SK-N-SH treated with all-trans-retinoic acid at 6 μM for 48 hours (cell line): Measurements from ENCODE around the gene VTA1.

Experiments used
- ATAC-seq: fragments of 200-7000 bp; cut with Tn5 transposase; 3 replicates; pipeline ENCODE4 v1.9.1; 2020; ENCODE audit warnings: mild to moderate bottlenecking, moderate library complexity
- ARNTL ChIP-seq: fragments of 450-650 bp; formaldehyde crosslinking; IDR thresholded peaks from 2 replicates; pipeline ENCODE4 v1.5.0; 2020; ENCODE audit warnings: low read depth, mild to moderate bottlenecking, moderate library complexity, borderline replicate concordance
- BACH2 ChIP-seq: fragments of 250-450 bp; sonication (Bioruptor Pico); IDR thresholded peaks from 2 replicates; pipeline ENCODE4 v1.9.0; 2021; ENCODE audit warnings: mild to moderate bottlenecking, borderline replicate concordance
- CSDC2 ChIP-seq: fragments of 250-450 bp; sonication (Bioruptor Pico); IDR thresholded peaks from 2 replicates; pipeline ENCODE4 v1.5.0; 2020; ENCODE audit warnings: mild to moderate bottlenecking, moderate library complexity
- CSRNP3 ChIP-seq: fragments of 250-450 bp; sonication (Bioruptor Pico); IDR thresholded peaks from 2 replicates; pipeline ENCODE4 v1.5.1; 2021; ENCODE audit warnings: mild to moderate bottlenecking, moderate library complexity
- ESRRG ChIP-seq: fragments of 250-450 bp; sonication (Bioruptor Pico); IDR thresholded peaks from 2 replicates; pipeline ENCODE4 v1.6.1; 2021; ENCODE audit warnings: mild to moderate bottlenecking
- GLIS3 ChIP-seq: fragments of 250-450 bp; sonication (Bioruptor Pico); IDR thresholded peaks from 2 replicates; pipeline ENCODE4 v1.5.0; 2020; ENCODE audit warnings: mild to moderate bottlenecking, moderate library complexity
- ISL1 ChIP-seq: fragments of 250-450 bp; sonication (Bioruptor Pico); IDR thresholded peaks from 2 replicates; pipeline ENCODE4 v2.1.2; 2022; ENCODE audit warnings: mild to moderate bottlenecking, moderate library complexity
- OSR1 ChIP-seq: fragments of 250-450 bp; sonication (Bioruptor Pico); IDR thresholded peaks from 2 replicates; pipeline ENCODE4 v1.8.0; 2022; ENCODE audit warnings: moderate library complexity, mild to moderate bottlenecking, inconsistent platforms
- PPARA ChIP-seq: fragments of 250-450 bp; sonication (Bioruptor Pico); IDR thresholded peaks from 2 replicates; pipeline ENCODE4 v1.5.0; 2020; ENCODE audit warnings: mild to moderate bottlenecking, borderline replicate concordance
- RARB ChIP-seq: fragments of 250-450 bp; sonication (Bioruptor Pico); IDR thresholded peaks from 2 replicates; pipeline ENCODE4 v1.8.0; 2021; ENCODE audit warnings: mild to moderate bottlenecking, moderate library complexity
- SNAI2 ChIP-seq: fragments of 250-450 bp; sonication (Bioruptor Pico); IDR thresholded peaks from 2 replicates; pipeline ENCODE4 v1.5.0; 2020; ENCODE audit warnings: mild to moderate bottlenecking, moderate library complexity
- TCF4 ChIP-seq: fragments of 250-450 bp; sonication (Bioruptor Pico); IDR thresholded peaks from 2 replicates; pipeline ENCODE4 v1.8.0; 2021; ENCODE audit warnings: mild to moderate bottlenecking, moderate library complexity, borderline replicate concordance
- TOX ChIP-seq: fragments of 250-450 bp; sonication (Bioruptor Pico); IDR thresholded peaks from 2 replicates; pipeline ENCODE4 v1.8.0; 2021; ENCODE audit warnings: mild to moderate bottlenecking, moderate library complexity, borderline replicate concordance
- ZC3H10 ChIP-seq: fragments of 250-450 bp; sonication (Bioruptor Pico); IDR thresholded peaks from 2 replicates; pipeline ENCODE4 v1.5.1; 2021; ENCODE audit warnings: mild to moderate bottlenecking, moderate library complexity
- ZFP3 ChIP-seq: fragments of 250-450 bp; sonication (Bioruptor Pico); IDR thresholded peaks from 2 replicates; pipeline ENCODE4 v1.5.0; 2020; ENCODE audit warnings: mild to moderate bottlenecking, moderate library complexity
- ZFP30 ChIP-seq: fragments of 450-650 bp; formaldehyde crosslinking; IDR thresholded peaks from 2 replicates; pipeline ENCODE4 v1.5.0; 2022; ENCODE audit warnings: mild to moderate bottlenecking, moderate library complexity
- ZNF565 ChIP-seq: fragments of 450-650 bp; formaldehyde crosslinking; conservative IDR thresholded peaks from 2 replicates; pipeline ENCODE4 v1.5.0; 2020; ENCODE audit warnings: low read depth, mild to moderate bottlenecking, moderate library complexity
- ZNF70 ChIP-seq: fragments of 450-650 bp; formaldehyde crosslinking; IDR thresholded peaks from 2 replicates; pipeline ENCODE4 v1.5.0; 2020; ENCODE audit warnings: mild to moderate bottlenecking, moderate library complexity
- ZNF8 ChIP-seq: fragments of 450-650 bp; formaldehyde crosslinking; IDR thresholded peaks from 2 replicates; pipeline ENCODE4 v1.5.0; 2020; ENCODE audit warnings: mild to moderate bottlenecking, moderate library complexity
- TF ChIP-seq, protein P1 (sequence below): fragments of 250-450 bp; sonication (Bioruptor Pico); IDR thresholded peaks from 2 replicates; pipeline ENCODE4 v1.8.0; 2021; ENCODE audit warnings: low read depth, mild to moderate bottlenecking, moderate library complexity, borderline replicate concordance
- TF ChIP-seq, protein P2 (sequence below): fragments of 250-450 bp; sonication (Bioruptor Pico); IDR thresholded peaks from 2 replicates; pipeline ENCODE4 v1.8.0; 2020; ENCODE audit warnings: mild to moderate bottlenecking, moderate library complexity, borderline replicate concordance
- TF ChIP-seq, protein P3 (sequence below): fragments of 250-450 bp; sonication (Bioruptor Pico); IDR thresholded peaks from 2 replicates; pipeline ENCODE4 v1.5.1; 2020; ENCODE audit warnings: low read depth, mild to moderate bottlenecking, moderate library complexity

VTA1 gene

GRCh38 chr6:142165227-142165626 lies 18.2 kb downstream of the VTA1 start (continued):
- TF ChIP-seq, protein P1, sequence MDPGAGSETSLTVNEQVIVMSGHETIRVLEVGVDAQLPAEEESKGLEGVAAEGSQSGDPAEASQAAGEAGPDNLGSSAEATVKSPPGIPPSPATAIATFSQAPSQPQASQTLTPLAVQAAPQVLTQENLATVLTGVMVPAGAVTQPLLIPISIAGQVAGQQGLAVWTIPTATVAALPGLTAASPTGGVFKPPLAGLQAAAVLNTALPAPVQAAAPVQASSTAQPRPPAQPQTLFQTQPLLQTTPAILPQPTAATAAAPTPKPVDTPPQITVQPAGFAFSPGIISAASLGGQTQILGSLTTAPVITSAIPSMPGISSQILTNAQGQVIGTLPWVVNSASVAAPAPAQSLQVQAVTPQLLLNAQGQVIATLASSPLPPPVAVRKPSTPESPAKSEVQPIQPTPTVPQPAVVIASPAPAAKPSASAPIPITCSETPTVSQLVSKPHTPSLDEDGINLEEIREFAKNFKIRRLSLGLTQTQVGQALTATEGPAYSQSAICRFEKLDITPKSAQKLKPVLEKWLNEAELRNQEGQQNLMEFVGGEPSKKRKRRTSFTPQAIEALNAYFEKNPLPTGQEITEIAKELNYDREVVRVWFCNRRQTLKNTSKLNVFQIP (CRISPR knock-in tag): no peak
- TF ChIP-seq CSRNP3: no peak
- no peak for TF ChIP-seq SNAI2 (CRISPR knock-in tag)
- no peak for TF ChIP-seq ZFP30
- TF ChIP-seq GLIS3 (CRISPR knock-in tag): no peak
- no peak for TF ChIP-seq ESRRG (CRISPR knock-in tag)
- TF ChIP-seq RARB (CRISPR knock-in tag): no peak
- no peak for TF ChIP-seq ISL1 (CRISPR knock-in tag)
- no peak for TF ChIP-seq BACH2 (CRISPR knock-in tag)
- no peak for TF ChIP-seq TOX (CRISPR knock-in tag)

DNA sequence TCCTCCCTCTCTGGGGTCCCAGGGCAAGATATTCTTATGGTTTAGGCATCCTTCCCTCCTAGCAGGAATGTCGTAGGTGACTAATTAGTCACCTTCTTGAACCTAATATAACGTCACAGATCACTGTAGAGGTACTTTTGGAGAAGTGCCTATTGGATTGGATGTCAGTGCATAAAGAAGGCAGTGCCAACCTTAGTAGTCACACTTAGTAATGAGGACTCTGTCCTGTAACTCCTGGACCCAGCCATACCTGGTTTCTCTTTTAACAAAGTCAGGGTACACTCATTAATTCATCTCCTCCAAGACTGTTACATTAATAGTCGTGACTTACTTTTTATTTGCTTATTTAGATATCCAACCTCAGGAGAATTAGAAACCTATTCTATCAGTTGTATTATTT lies 20.0 kb downstream of the VTA1 start:
- TF ChIP-seq SNAI2 (CRISPR knock-in tag): no peak
- TF ChIP-seq RARB (CRISPR knock-in tag): no peak
- no peak for TF ChIP-seq ZC3H10 (CRISPR knock-in tag)
- TF ChIP-seq GLIS3 (CRISPR knock-in tag): no peak
- no peak for TF ChIP-seq ARNTL (CRISPR knock-in tag)
- no peak for TF ChIP-seq ZNF8 (CRISPR knock-in tag)
- no peak for ATAC-seq

- no peak for ATAC-seq
- TF ChIP-seq ARNTL (CRISPR knock-in tag): no peak
- TF ChIP-seq TOX (CRISPR knock-in tag): no peak
- no peak for TF ChIP-seq ISL1 (CRISPR knock-in tag)
- TF ChIP-seq BACH2 (CRISPR knock-in tag): no peak
- TF ChIP-seq ZNF565 (CRISPR knock-in tag): no peak
- no peak for TF ChIP-seq ZNF8 (CRISPR knock-in tag)
- TF ChIP-seq PPARA (CRISPR knock-in tag): no peak
- TF ChIP-seq, protein P2, sequence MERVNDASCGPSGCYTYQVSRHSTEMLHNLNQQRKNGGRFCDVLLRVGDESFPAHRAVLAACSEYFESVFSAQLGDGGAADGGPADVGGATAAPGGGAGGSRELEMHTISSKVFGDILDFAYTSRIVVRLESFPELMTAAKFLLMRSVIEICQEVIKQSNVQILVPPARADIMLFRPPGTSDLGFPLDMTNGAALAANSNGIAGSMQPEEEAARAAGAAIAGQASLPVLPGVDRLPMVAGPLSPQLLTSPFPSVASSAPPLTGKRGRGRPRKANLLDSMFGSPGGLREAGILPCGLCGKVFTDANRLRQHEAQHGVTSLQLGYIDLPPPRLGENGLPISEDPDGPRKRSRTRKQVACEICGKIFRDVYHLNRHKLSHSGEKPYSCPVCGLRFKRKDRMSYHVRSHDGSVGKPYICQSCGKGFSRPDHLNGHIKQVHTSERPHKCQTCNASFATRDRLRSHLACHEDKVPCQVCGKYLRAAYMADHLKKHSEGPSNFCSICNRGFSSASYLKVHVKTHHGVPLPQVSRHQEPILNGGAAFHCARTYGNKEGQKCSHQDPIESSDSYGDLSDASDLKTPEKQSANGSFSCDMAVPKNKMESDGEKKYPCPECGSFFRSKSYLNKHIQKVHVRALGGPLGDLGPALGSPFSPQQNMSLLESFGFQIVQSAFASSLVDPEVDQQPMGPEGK (CRISPR knock-in tag): no peak
These were observed 20.4 kb downstream of the VTA1 start for GRCh38 chr6:142167486-142167885.

- no peak for ATAC-seq
These were observed 24.3 kb downstream of the VTA1 start for GRCh38 chr6:142171351-142171750.

More at GRCh38 chr6:142171351-142171750, 24.3 kb downstream of the VTA1 start:
- no peak for TF ChIP-seq BACH2 (CRISPR knock-in tag)
- TF ChIP-seq ZFP30: no peak
- TF ChIP-seq GLIS3 (CRISPR knock-in tag): no peak
- TF ChIP-seq CSDC2 (CRISPR knock-in tag): no peak
- TF ChIP-seq, protein P2 (CRISPR knock-in tag): no peak
- no peak for TF ChIP-seq ZC3H10 (CRISPR knock-in tag)
- TF ChIP-seq, protein P3, sequence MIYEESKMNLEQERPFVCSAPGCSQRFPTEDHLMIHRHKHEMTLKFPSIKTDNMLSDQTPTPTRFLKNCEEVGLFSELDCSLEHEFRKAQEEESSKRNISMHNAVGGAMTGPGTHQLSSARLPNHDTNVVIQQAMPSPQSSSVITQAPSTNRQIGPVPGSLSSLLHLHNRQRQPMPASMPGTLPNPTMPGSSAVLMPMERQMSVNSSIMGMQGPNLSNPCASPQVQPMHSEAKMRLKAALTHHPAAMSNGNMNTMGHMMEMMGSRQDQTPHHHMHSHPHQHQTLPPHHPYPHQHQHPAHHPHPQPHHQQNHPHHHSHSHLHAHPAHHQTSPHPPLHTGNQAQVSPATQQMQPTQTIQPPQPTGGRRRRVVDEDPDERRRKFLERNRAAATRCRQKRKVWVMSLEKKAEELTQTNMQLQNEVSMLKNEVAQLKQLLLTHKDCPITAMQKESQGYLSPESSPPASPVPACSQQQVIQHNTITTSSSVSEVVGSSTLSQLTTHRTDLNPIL: no peak
- no peak for TF ChIP-seq ARNTL (CRISPR knock-in tag)
- TF ChIP-seq, protein P1 (CRISPR knock-in tag): no peak
- TF ChIP-seq ZFP3 (CRISPR knock-in tag): no peak
- no peak for TF ChIP-seq CSRNP3
- TF ChIP-seq ZNF8 (CRISPR knock-in tag): no peak
- TF ChIP-seq PPARA (CRISPR knock-in tag): no peak
- TF ChIP-seq TCF4: no peak
- no peak for TF ChIP-seq OSR1 (CRISPR knock-in tag)
- TF ChIP-seq ZNF70 (CRISPR knock-in tag): no peak
- no peak for TF ChIP-seq RARB (CRISPR knock-in tag)
- no peak for TF ChIP-seq SNAI2 (CRISPR knock-in tag)
- no peak for TF ChIP-seq ESRRG (CRISPR knock-in tag)
